GM18508 (cell line): Measurements from ENCODE around the gene IRX5.
A peak's percentile ranks its signal among the peaks of the same experiment; 100 is the strongest.

Experiments
- ATAC-seq: cut with Tn5 transposase; IDR thresholded peaks from one replicate; pipeline ENCODE4 v1.9.1; 2021; ENCODE audit warnings: moderate number of reproducible peaks; ENCODE audit not compliant: insufficient read depth, unreplicated experiment

The IRX5 gene

GRCh38 chr16:54929090-54930004, 1.3 kb upstream of the IRX5 start:
- ATAC-seq: peak; percentile 90

GRCh38 chr16:54930869-54931119, 129 bp downstream of the IRX5 start:
- ATAC-seq: no peak

- no peak for ATAC-seq
Measured at GRCh38 chr16:54931120-54932014, 702 bp downstream of the IRX5 start.

- ATAC-seq: no peak
Measured at GRCh38 chr16:54932021-54932660, 1.5 kb downstream of the IRX5 start.

GRCh38 chr16:54932737-54933254, 2.1 kb downstream of the IRX5 start:
- ATAC-seq: no peak

- no peak for ATAC-seq
Measured at GRCh38 chr16:54933281-54934011, 2.8 kb downstream of the IRX5 start.

- ATAC-seq: no peak
Measured at GRCh38 chr16:54934481-54935265, 4.0 kb downstream of the IRX5 start.

GRCh38 chr16:54935266-54935968, 4.8 kb downstream of the IRX5 start:
- ATAC-seq: no peak

- ATAC-seq: no peak
Measured at GRCh38 chr16:54936201-54936978, 5.7 kb downstream of the IRX5 start.

GRCh38 chr16:54936979-54937670, 6.5 kb downstream of the IRX5 start:
- no peak for ATAC-seq

GRCh38 chr16:54937671-54938211, 7.1 kb downstream of the IRX5 start:
- no peak for ATAC-seq

- ATAC-seq: no peak
Measured at GRCh38 chr16:54938212-54939028, 7.8 kb downstream of the IRX5 start.

GRCh38 chr16:54939029-54939346, 8.3 kb downstream of the IRX5 start:
- no peak for ATAC-seq

- ATAC-seq: no peak
Measured at GRCh38 chr16:54939510-54940278, 9.0 kb downstream of the IRX5 start.

GRCh38 chr16:54940279-54940604, 9.6 kb downstream of the IRX5 start:
- ATAC-seq: no peak
